IMR-90 (cell line): ENCODE results near the gene CYB5A. TPM values are rescaled to one million over a fixed set of nuclear protein-coding genes. Genes with fewer than 3 reads are reported as not detected.

Experiments used
- ATAC-seq: fragments of 200-7000 bp; cut with Tn5 transposase; 2 replicates; pipeline ENCODE4 v1.9.1; 2020; ENCODE audit warnings: low read depth, mild to moderate bottlenecking, moderate library complexity
- BruUV-seq: library from RNA; stranded (reverse); fragments of 400-500 nt; replicated peaks from 2 replicates; lab custom pipeline; 2021; lab: Mats Ljungman, UMichigan
- CTCF ChIA-PET: fragments of 300-600 bp; formaldehyde crosslinking; extraction: SDS; loops from one replicate; lab custom pipeline; 2021; ENCODE audit warnings: antibody characterized with exemption; lab: Yijun Ruan, JAX
- POLR2A ChIA-PET: fragments of 300-600 bp; sonication (Branson Sonifier 250); formaldehyde crosslinking; loops from one replicate; lab custom pipeline; 2022; ENCODE audit warnings: antibody characterized with exemption; ENCODE audit not compliant: unreplicated experiment; lab: Charles Lee
- DNase-seq: peaks from one replicate; pipeline ENCODE4 v3.0.0; 2013
- H2AFZ ChIP-seq: replicated peaks from 2 replicates; pipeline ENCODE3; 2013; ENCODE audit warnings: low read length, mild to moderate bottlenecking; ENCODE audit not compliant: poor library complexity
- H2AK5ac ChIP-seq: 2 replicates; pipeline ENCODE4 v1.6.1; 2013; ENCODE audit warnings: low read depth, low read length, inconsistent platforms
- H2AK9ac ChIP-seq: replicated peaks from 2 replicates; pipeline ENCODE3; 2013; ENCODE audit warnings: mild to moderate bottlenecking, low read depth, low read length, moderate library complexity; ENCODE audit not compliant: poor library complexity
- H2BK120ac ChIP-seq: 2 replicates; pipeline ENCODE4 v1.6.1; 2013; ENCODE audit warnings: low read depth, low read length, inconsistent platforms
- H2BK15ac ChIP-seq: 3 replicates; pipeline ENCODE4 v1.6.1; 2013; ENCODE audit warnings: low read depth, low read length, inconsistent platforms
- H2BK20ac ChIP-seq: 2 replicates; pipeline ENCODE4 v1.6.1; 2013; ENCODE audit warnings: low read depth, mild to moderate bottlenecking, inconsistent platforms, low read length, moderate library complexity
- H2BK5ac ChIP-seq: 2 replicates; pipeline ENCODE4 v1.6.1; 2013; ENCODE audit warnings: mild to moderate bottlenecking, low read depth, low read length, inconsistent platforms; ENCODE audit not compliant: poor library complexity, severe bottlenecking
- H3K14ac ChIP-seq: replicated peaks from 2 replicates; pipeline ENCODE4 v1.6.1; 2013; ENCODE audit warnings: low read depth, low read length, inconsistent platforms
- H3K18ac ChIP-seq: 2 replicates; pipeline ENCODE4 v1.6.1; 2013; ENCODE audit warnings: low read depth, low read length, control low read depth
- H3K23ac ChIP-seq: 2 replicates; pipeline ENCODE4 v1.6.1; 2013; ENCODE audit warnings: low read depth, low read length, inconsistent platforms
- H3K27ac ChIP-seq: 2 replicates; pipeline ENCODE4 v1.5.1; 2013; ENCODE audit warnings: mild to moderate bottlenecking, control low read depth, low read length; ENCODE audit not compliant: insufficient read depth
- H3K27me3 ChIP-seq: 2 replicates; pipeline ENCODE4 v1.6.1; 2013; ENCODE audit warnings: low read length; ENCODE audit not compliant: control insufficient read depth, insufficient read depth
- H3K36me3 ChIP-seq: 2 replicates; pipeline ENCODE4 v1.6.1; 2013; ENCODE audit warnings: low read length, mixed read lengths; ENCODE audit not compliant: control insufficient read depth, insufficient read depth
- H3K4ac ChIP-seq: 2 replicates; pipeline ENCODE4 v1.6.1; 2013; ENCODE audit warnings: low read depth, low read length, inconsistent platforms
- H3K4me1 ChIP-seq: 2 replicates; pipeline ENCODE4 v1.6.1; 2013; ENCODE audit warnings: low read length, mixed read lengths; ENCODE audit not compliant: control insufficient read depth, insufficient read depth
- H3K4me2 ChIP-seq: 2 replicates; pipeline ENCODE4 v1.6.1; 2013; ENCODE audit warnings: low read depth, mild to moderate bottlenecking, control low read depth, low read length, moderate library complexity
- H3K4me3 ChIP-seq: 2 replicates; pipeline ENCODE4 v1.5.1; 2013; ENCODE audit warnings: low read depth, mild to moderate bottlenecking, control low read depth, low read length, moderate library complexity; ENCODE audit not compliant: insufficient read depth
- H3K56ac ChIP-seq: 2 replicates; pipeline ENCODE4 v1.6.1; 2013; ENCODE audit warnings: low read length, inconsistent platforms; ENCODE audit not compliant: insufficient read depth; ENCODE audit errors: extremely low read depth
- H3K79me1 ChIP-seq, 2 experiments: 2 replicates each; pipeline ENCODE4 v1.6.1; 2013; ENCODE audit warnings: low read length in 2 of 2, inconsistent platforms in 1 of 2, low read depth in 1 of 2
- H3K9ac ChIP-seq: 2 replicates; pipeline ENCODE4 v1.6.1; 2013; ENCODE audit warnings: low read depth, low read length, control low read depth
- H3K9me1 ChIP-seq: 2 replicates; pipeline ENCODE4 v1.6.1; 2013; ENCODE audit warnings: low read length, inconsistent platforms; ENCODE audit not compliant: insufficient read depth
- H3K9me3 ChIP-seq: 2 replicates; pipeline ENCODE4 v1.6.1; 2013; ENCODE audit warnings: low read length; ENCODE audit not compliant: control insufficient read depth, insufficient read depth
- H4K20me1 ChIP-seq: 2 replicates; pipeline ENCODE4 v1.6.1; 2013; ENCODE audit warnings: low read length, inconsistent platforms; ENCODE audit not compliant: insufficient read depth
- H4K5ac ChIP-seq: 2 replicates; pipeline ENCODE4 v1.6.1; 2013; ENCODE audit warnings: mild to moderate bottlenecking, low read depth, low read length, control low read depth
- H4K8ac ChIP-seq, 2 experiments: 2 replicates each; pipeline ENCODE4 v1.6.1; 2013; ENCODE audit warnings: low read depth in 2 of 2, low read length in 2 of 2, control low read depth in 1 of 2, inconsistent platforms in 1 of 2
- H4K91ac ChIP-seq: 2 replicates; pipeline ENCODE4 v1.6.1; 2013; ENCODE audit warnings: low read depth, low read length, inconsistent platforms; ENCODE audit not compliant: insufficient read depth
- RFX5 ChIP-seq: IDR thresholded peaks from 2 replicates; pipeline ENCODE4 v1.8.0; 2012; ENCODE audit warnings: low read depth, mild to moderate bottlenecking, low read length, moderate library complexity
- WGBS, 2 experiments: methylation state at CpG; one replicate each; pipeline versions ENCODE4 v1.1.5 to v1.1.7; 2013; ENCODE audit warnings: missing lambda C conversion rate in 2 of 2; ENCODE audit not compliant: insufficient read length in 1 of 2; ENCODE audit errors: extremely low coverage in 2 of 2; 5-methylcytosine and 5-hydroxymethylcytosine counted together
- dilution Hi-C: fragments of 300-500 bp; cut with HindIII; formaldehyde crosslinking; loops from one replicate; pipeline ENCODE4 v1.14.3; 2018; ENCODE audit warnings: low sequenced_read_pairs; ENCODE audit not compliant: unreplicated experiment
- in situ Hi-C: fragments of 300-500 bp; cut with MboI; formaldehyde crosslinking; loops from 3 replicates; pipeline ENCODE4 v1.14.3; 2019; ENCODE audit warnings: low sequenced_read_pairs, inconsistent platforms, mixed read lengths
- intact Hi-C: fragments of 100-400 bp; cut with micrococcal nuclease; formaldehyde crosslinking; loops from 2 replicates; pipeline ENCODE4 v1.10.0; 2022
- polyA plus RNA-seq, 3 experiments: library from polyadenylated mRNA; depleted of rRNA; stranded (reverse); fragments of >200 nt; gene quantifications; 2 replicates each; pipeline ENCODE4 v1.2.3, GENCODE V29; 2012; ENCODE audit warnings: low replicate concordance in 1 of 3
- total RNA-seq: library from RNA; depleted of rRNA; stranded (reverse); fragments of >200 nt; gene quantifications from 2 replicates; pipeline ENCODE4 v1.2.3, GENCODE V29; 2012
- TF ChIP-seq, protein P1 (sequence below): fragments of 150-350 bp; IDR thresholded peaks from 2 replicates; pipeline ENCODE4 v1.6.1; 2017; ENCODE audit warnings: mild to moderate bottlenecking, antibody characterized with exemption, low read length, low read depth

CYB5A gene
- total and polyA plus RNA-seq, 2 of the 4 experiments (the other 2 are of a cell fraction), result 13.4 to 47.9 TPM

GRCh38 chr18:74290794-74291471 lies 830 bp downstream of the CYB5A start (continued):
- TF ChIP-seq, protein P1, sequence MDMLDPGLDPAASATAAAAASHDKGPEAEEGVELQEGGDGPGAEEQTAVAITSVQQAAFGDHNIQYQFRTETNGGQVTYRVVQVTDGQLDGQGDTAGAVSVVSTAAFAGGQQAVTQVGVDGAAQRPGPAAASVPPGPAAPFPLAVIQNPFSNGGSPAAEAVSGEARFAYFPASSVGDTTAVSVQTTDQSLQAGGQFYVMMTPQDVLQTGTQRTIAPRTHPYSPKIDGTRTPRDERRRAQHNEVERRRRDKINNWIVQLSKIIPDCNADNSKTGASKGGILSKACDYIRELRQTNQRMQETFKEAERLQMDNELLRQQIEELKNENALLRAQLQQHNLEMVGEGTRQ, result no peak

DNA sequence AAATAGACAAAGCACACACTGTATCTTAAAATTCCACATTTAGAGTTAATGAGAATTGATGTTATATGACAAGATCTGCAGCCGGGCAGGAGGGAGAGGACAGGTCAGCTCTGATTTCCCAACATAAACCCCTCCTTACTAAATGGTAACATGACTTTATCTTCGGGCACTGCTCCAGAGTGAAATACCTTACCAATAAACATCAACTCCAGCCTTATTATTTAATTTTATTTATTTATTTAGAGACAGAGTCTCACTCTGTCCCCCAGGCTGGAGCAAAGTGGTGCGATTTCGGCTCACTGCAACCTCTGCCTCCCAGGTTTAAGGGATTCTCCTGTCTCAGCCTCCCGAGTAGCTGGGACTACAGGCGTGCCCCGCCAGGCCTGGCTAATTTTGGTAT lies 1.7 kb downstream of the CYB5A start:
- Histone ChIP-seq H3K9me3 (no peaks in the 10 kb centered on the region), H2AK5ac (no peak overlapping the region), H3K27ac (no peak overlapping the region), H2AFZ (no peak overlapping the region), H4K91ac (no peak overlapping the region), H3K4me2 (no peak overlapping the region), H2AK9ac (no peak overlapping the region), H3K9me1 (peaks cover 14% of the 10 kb centered on the region), H3K18ac (no peak overlapping the region), H4K5ac (no peak overlapping the region), H3K14ac (no peak overlapping the region), H2BK20ac (no peak overlapping the region), H2BK120ac (no peak overlapping the region), H3K56ac (no peak overlapping the region), H3K4ac (no peak overlapping the region), H3K36me3 (no peaks in the 10 kb centered on the region), H4K20me1 (peaks cover 3% of the 10 kb centered on the region; the same call in 1 of the 2 replicates), H3K4me3 (no peak overlapping the region), H3K27me3 (no peaks in the 10 kb centered on the region), H3K79me1 (peaks cover 12 to 38% of the 10 kb centered on the region in 2 experiments), H3K4me1 (peaks cover 14% of the 10 kb centered on the region), H4K8ac (no peak overlapping the region), H2BK5ac (no peak overlapping the region), H2BK15ac (no peak overlapping the region), H3K9ac (no peak overlapping the region), H3K23ac (no peak overlapping the region)
- in situ Hi-C loops, result no loop called here
- no peak for ATAC-seq
- TF ChIP-seq RFX5, result no peak
- BruUV-seq, result no TSS peak
- intact Hi-C loops, result no loop called here
- no peak for DNase-seq
- ChIA-PET CTCF (no interaction called here), POLR2A (no interaction called here)
- dilution Hi-C loops, result no loop called here
- WGBS, 2 experiments, result 100% methylated on average over 2 of the region's 7 CpGs; no CpG with 5 or more reads in 1 of the 2 experiments
